ENCODE data around the gene MCRIP1.

The MCRIP1 gene

GRCh38 chr17:81803728-81804558 is 29.1 kb downstream of the MCRIP1 start, which contains the start of gene GCGR:
TSS of gene GCGR (plus strand) at chr17:81804150. CDS start at chr17:81809019, 4,869 bp downstream.
- DNase-seq (ENCODE audit: low read depth), result no peak

- no peak for DNase-seq (ENCODE audit: low read depth)
Measured at GRCh38 chr17:81802856-81803643, 30.0 kb downstream of the MCRIP1 start.

GRCh38 chr17:81802048-81802758 is 30.9 kb downstream of the MCRIP1 start:
- DNase-seq (ENCODE audit: low read depth), result no peak

- DNase-seq (ENCODE audit: low read depth), result no peak
Measured at GRCh38 chr17:81801327-81801726, 31.8 kb downstream of the MCRIP1 start.

- no peak for DNase-seq (ENCODE audit: low read depth)
Measured at GRCh38 chr17:81794509-81794908, 38.6 kb downstream of the MCRIP1 start.

GRCh38 chr17:81794074-81794476 is 39.0 kb downstream of the MCRIP1 start:
- DNase-seq (ENCODE audit: low read depth), result no peak

- no peak for DNase-seq (ENCODE audit: low read depth)
Measured at GRCh38 chr17:81792675-81793615, 40.1 kb downstream of the MCRIP1 start.

Data from stromal cell of bone marrow (primary cell).